SU-DHL-6 (cell line): ENCODE results near the gene RAB6B.

ENCODE experiments used
- EZH2phosphoT487 ChIP-seq: fragments of 200-600 bp; sonication (generic), shearing (Covaris generic); conservative IDR thresholded peaks from 2 replicates; pipeline ENCODE4 v1.6.1; 2018; ENCODE audit warnings: mild to moderate bottlenecking, antibody characterized with exemption, low read length, moderate library complexity, mixed read lengths
- TF ChIP-seq, protein P1 (sequence below): fragments of 200-600 bp; sonication (generic); IDR thresholded peaks from one replicate; pipeline ENCODE4 v1.5.1; 2017; ENCODE audit warnings: antibody characterized with exemption, mild to moderate bottlenecking, low read length, moderate library complexity; ENCODE audit not compliant: insufficient read depth, poor library complexity, severe bottlenecking

DNA sequence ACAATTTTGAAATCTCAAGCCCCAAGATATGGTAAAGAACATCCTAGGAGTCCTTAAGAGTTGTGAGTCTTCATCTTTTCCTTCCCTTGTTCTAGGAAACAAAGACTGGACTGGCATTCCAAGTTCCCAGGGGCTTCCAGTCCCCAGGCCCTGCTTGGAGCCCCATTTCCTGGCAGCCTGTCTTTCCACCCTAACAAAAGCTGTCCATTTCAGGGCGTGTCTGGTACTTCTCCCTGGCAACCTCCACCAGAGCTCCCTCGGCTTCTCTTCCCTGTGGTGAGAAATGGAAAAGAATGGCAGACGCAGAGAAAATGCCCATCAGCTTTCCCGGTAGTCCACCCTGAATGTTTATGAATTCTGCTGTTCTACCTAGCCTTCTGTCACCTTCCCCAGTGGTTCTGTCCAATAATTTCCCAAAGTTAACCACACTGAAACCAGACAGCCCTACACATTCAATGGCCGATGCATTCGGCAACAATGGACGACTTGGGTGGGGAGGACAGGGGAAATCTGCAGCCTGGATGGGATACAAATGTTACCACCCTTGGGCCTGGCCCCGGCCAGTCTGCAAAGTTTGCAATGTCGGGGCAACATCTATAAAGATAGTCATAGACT, 6.8 kb downstream of the RAB6B start:
- TF ChIP-seq, protein P1, sequence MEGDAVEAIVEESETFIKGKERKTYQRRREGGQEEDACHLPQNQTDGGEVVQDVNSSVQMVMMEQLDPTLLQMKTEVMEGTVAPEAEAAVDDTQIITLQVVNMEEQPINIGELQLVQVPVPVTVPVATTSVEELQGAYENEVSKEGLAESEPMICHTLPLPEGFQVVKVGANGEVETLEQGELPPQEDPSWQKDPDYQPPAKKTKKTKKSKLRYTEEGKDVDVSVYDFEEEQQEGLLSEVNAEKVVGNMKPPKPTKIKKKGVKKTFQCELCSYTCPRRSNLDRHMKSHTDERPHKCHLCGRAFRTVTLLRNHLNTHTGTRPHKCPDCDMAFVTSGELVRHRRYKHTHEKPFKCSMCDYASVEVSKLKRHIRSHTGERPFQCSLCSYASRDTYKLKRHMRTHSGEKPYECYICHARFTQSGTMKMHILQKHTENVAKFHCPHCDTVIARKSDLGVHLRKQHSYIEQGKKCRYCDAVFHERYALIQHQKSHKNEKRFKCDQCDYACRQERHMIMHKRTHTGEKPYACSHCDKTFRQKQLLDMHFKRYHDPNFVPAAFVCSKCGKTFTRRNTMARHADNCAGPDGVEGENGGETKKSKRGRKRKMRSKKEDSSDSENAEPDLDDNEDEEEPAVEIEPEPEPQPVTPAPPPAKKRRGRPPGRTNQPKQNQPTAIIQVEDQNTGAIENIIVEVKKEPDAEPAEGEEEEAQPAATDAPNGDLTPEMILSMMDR, result no peak
- no peak for TF ChIP-seq EZH2phosphoT487
